Nephron (organoid): Measurements from ENCODE around the gene CCR9.

Source experiments
- H3K27ac Mint-ChIP-seq, 3 experiments: 2 replicates each; pipeline ENCODE4 v1.8.0; 2020; ENCODE audit warnings: mixed read lengths in 3 of 3, mild to moderate bottlenecking in 2 of 3, moderate library complexity in 1 of 3
- H3K27me3 Mint-ChIP-seq: 2 replicates; pipeline ENCODE4 v1.8.0; 2021; ENCODE audit warnings: low read depth, mild to moderate bottlenecking, moderate library complexity, mixed read lengths
- H3K36me3 Mint-ChIP-seq: 2 replicates; pipeline ENCODE4 v1.8.0; 2020; ENCODE audit warnings: low read depth, mixed read lengths
- H3K4me1 Mint-ChIP-seq: 2 replicates; pipeline ENCODE4 v1.8.0; 2020; ENCODE audit warnings: mixed read lengths
- H3K4me3 Mint-ChIP-seq, 3 experiments: 2 replicates each; pipeline ENCODE4 v1.8.0; 2020; ENCODE audit warnings: mild to moderate bottlenecking in 3 of 3, mixed read lengths in 3 of 3, moderate library complexity in 2 of 3
- H3K9me3 Mint-ChIP-seq: 2 replicates; pipeline ENCODE4 v1.8.0; 2020; ENCODE audit warnings: mixed read lengths
- TF ChIP-seq, protein P1 (sequence below), 3 experiments: fragments of 200-600 bp; sonication (generic); IDR thresholded peaks; one replicate each; pipeline ENCODE4 v1.5.0; 2021; ENCODE audit warnings: antibody characterized with exemption in 3 of 3; ENCODE audit not compliant: unreplicated experiment in 3 of 3

CCR9 gene

DNA sequence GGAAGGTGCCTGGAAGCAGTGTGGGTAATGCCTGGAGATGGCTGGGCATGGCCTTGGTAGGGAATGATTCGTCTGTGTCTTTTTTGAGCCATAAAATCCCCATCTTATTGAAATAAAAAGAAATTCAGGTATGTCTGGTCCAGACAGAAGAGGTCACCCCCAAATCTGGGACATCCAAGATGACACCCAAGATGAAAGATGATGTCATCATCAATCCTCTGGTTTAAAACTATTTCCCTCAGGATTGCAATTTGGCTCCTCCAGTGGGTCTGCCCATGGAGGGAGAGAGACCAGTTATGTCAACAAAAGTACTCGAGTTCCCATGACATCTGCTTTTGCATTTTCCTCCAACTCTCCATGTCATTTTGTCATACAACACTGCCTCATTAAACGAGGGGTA, 16.7 kb upstream of the CCR9 start:
- Mint-ChIP-seq H3K4me3 (no peak overlapping the region), H3K27me3 (peaks cover 7% of the 10 kb centered on the region), H3K4me1 (no peaks in the 10 kb centered on the region), H3K36me3 (no peaks in the 10 kb centered on the region), H3K9me3 (peaks cover 13% of the 10 kb centered on the region), H3K27ac (no peak overlapping the region)
- TF ChIP-seq, protein P1, sequence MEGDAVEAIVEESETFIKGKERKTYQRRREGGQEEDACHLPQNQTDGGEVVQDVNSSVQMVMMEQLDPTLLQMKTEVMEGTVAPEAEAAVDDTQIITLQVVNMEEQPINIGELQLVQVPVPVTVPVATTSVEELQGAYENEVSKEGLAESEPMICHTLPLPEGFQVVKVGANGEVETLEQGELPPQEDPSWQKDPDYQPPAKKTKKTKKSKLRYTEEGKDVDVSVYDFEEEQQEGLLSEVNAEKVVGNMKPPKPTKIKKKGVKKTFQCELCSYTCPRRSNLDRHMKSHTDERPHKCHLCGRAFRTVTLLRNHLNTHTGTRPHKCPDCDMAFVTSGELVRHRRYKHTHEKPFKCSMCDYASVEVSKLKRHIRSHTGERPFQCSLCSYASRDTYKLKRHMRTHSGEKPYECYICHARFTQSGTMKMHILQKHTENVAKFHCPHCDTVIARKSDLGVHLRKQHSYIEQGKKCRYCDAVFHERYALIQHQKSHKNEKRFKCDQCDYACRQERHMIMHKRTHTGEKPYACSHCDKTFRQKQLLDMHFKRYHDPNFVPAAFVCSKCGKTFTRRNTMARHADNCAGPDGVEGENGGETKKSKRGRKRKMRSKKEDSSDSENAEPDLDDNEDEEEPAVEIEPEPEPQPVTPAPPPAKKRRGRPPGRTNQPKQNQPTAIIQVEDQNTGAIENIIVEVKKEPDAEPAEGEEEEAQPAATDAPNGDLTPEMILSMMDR (IDR thresholded peaks at IDR 0.05; ENCODE audit: unreplicated experiment in 3 of 3), result no peak

GRCh38 chr3:45870099-45870498, 16.2 kb upstream of the CCR9 start:
- Mint-ChIP-seq H3K4me1 (no peaks in the 10 kb centered on the region), H3K4me3 (no peak overlapping the region), H3K27me3 (peaks cover 7% of the 10 kb centered on the region), H3K9me3 (peaks cover 11% of the 10 kb centered on the region), H3K27ac (no peak overlapping the region), H3K36me3 (no peaks in the 10 kb centered on the region)
- TF ChIP-seq, protein P1 (IDR thresholded peaks at IDR 0.05; ENCODE audit: unreplicated experiment in 3 of 3), result no peak

GRCh38 chr3:45871780-45872179, 14.6 kb upstream of the CCR9 start:
- peaks cover 7% of the 10 kb centered on the region for H3K27me3 Mint-ChIP-seq
- H3K36me3 Mint-ChIP-seq, result no peaks in the 10 kb centered on the region

GRCh38 chr3:45872569-45872968, 13.8 kb upstream of the CCR9 start:
- Mint-ChIP-seq H3K4me1 (no peaks in the 10 kb centered on the region), H3K36me3 (no peaks in the 10 kb centered on the region), H3K27ac (no peak overlapping the region), H3K27me3 (peaks cover 7% of the 10 kb centered on the region), H3K4me3 (no peak overlapping the region), H3K9me3 (peaks cover 9% of the 10 kb centered on the region)
- TF ChIP-seq, protein P1 (IDR thresholded peaks at IDR 0.05; ENCODE audit: unreplicated experiment in 3 of 3), result no peak

More at GRCh38 chr3:45871780-45872179, 14.6 kb upstream of the CCR9 start:
- H3K9me3 Mint-ChIP-seq, result peaks cover 9% of the 10 kb centered on the region
- no peaks in the 10 kb centered on the region for H3K4me1 Mint-ChIP-seq
- TF ChIP-seq, protein P1 (IDR thresholded peaks at IDR 0.05; ENCODE audit: unreplicated experiment in 3 of 3), result no peak
- no peak overlapping the region for H3K4me3 Mint-ChIP-seq
- H3K27ac Mint-ChIP-seq, result no peak overlapping the region

DNA sequence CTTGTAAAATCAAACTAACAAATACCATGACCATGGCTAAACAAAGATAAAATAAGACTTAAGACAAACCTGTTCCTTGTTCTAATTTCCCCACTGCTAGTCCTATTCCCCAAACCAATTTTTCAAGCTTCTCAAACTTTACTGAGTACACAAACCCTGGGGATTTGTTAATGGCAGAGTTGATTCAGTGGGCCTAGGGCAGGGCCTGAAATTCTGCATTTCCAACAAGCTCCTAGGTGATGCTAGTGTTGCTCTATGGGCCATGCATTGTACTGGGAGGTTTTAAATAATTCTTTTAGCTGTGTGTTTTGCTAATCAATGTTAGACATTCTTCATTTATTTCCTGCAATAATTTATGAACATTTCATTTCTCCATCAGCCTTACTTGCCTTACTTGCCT, 13.3 kb upstream of the CCR9 start:
- H3K27ac Mint-ChIP-seq, result no peak overlapping the region
- TF ChIP-seq, protein P1 (IDR thresholded peaks at IDR 0.05; ENCODE audit: unreplicated experiment in 3 of 3), result no peak
- no peak overlapping the region for H3K4me3 Mint-ChIP-seq
- peaks cover 7% of the 10 kb centered on the region for H3K27me3 Mint-ChIP-seq
- no peaks in the 10 kb centered on the region for H3K36me3 Mint-ChIP-seq
- peaks cover 9% of the 10 kb centered on the region for H3K9me3 Mint-ChIP-seq
- H3K4me1 Mint-ChIP-seq, result no peaks in the 10 kb centered on the region

DNA sequence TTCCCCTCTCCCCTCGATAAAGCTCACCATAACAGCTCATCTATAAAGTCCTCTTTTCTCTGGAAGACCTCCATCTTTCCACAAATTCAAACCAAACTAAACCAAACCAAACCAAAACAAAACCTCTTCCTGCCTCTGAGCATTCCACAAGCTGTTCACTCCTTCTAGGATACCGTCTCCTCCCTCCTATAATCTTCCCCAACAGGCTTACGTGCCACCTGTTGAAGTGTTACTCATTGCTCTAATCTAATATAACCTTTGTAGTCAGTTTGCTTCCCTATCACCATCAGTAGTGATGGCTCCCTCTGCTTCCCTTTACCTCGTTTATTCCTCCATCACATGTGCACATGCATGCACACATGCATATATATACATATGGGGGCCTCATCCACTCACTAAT, 12.7 kb upstream of the CCR9 start:
- H3K27ac Mint-ChIP-seq, result no peak overlapping the region
- TF ChIP-seq, protein P1 (IDR thresholded peaks at IDR 0.05; ENCODE audit: unreplicated experiment in 3 of 3), result no peak
- H3K4me3 Mint-ChIP-seq, result no peak overlapping the region
- peaks cover 9% of the 10 kb centered on the region for H3K9me3 Mint-ChIP-seq
- H3K4me1 Mint-ChIP-seq, result no peaks in the 10 kb centered on the region
- no peaks in the 10 kb centered on the region for H3K36me3 Mint-ChIP-seq
- H3K27me3 Mint-ChIP-seq, result peaks cover 7% of the 10 kb centered on the region
